AG09319 (cell line): ENCODE results near the gene MCC.

ENCODE experiments used
- DNase-seq: peaks from one replicate; pipeline ENCODE4 v3.0.0-alpha.2; 2010; ENCODE audit warnings: low read depth; ENCODE audit errors: extremely low read depth
- TF ChIP-seq, protein P1 (sequence below): IDR thresholded peaks from 2 replicates; pipeline ENCODE4 v1.5.1; 2011; ENCODE audit warnings: low read depth, mild to moderate bottlenecking, inconsistent platforms, low read length, moderate library complexity

Gene MCC

DNA sequence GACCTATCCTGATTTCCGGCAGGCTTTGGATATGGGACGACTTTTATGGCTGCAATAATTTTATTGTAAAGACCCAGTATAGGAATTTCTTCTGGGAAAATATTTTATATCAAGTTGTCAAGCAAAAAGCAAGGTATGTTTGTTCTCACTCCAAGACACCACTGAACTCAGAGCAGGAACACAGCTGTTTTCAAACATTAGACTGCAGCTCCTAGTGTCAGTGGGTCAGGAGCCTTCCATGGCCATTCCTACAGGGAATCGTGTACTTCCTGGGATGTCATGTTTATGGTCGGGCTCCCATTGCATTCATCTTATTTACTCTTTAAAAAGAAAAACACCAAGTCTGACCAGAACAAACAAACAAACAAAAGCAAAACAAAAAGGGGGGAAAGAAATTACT, 278.8 kb downstream of the MCC start:
- TF ChIP-seq, protein P1, sequence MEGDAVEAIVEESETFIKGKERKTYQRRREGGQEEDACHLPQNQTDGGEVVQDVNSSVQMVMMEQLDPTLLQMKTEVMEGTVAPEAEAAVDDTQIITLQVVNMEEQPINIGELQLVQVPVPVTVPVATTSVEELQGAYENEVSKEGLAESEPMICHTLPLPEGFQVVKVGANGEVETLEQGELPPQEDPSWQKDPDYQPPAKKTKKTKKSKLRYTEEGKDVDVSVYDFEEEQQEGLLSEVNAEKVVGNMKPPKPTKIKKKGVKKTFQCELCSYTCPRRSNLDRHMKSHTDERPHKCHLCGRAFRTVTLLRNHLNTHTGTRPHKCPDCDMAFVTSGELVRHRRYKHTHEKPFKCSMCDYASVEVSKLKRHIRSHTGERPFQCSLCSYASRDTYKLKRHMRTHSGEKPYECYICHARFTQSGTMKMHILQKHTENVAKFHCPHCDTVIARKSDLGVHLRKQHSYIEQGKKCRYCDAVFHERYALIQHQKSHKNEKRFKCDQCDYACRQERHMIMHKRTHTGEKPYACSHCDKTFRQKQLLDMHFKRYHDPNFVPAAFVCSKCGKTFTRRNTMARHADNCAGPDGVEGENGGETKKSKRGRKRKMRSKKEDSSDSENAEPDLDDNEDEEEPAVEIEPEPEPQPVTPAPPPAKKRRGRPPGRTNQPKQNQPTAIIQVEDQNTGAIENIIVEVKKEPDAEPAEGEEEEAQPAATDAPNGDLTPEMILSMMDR: no peak
- no peak for DNase-seq

DNA sequence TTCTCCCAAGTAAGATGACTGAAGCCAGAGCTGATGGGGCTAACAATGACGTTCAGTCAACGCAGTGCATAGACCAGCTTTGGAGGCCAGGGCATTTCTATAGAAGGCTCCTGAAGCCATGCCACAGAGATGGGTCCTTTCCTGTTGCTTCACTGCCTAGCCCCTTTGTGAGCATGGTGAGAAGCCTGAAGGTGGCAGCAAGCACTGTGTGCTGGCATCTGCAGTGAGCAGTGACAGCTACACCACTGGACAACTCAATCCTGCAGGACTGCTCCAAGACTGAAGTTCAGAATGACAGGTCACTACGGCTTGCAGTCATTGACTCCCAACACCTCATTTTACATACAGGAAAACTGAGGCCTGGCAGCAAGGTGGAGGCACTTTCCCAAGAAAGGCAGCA, 282.4 kb downstream of the MCC start:
- TF ChIP-seq, protein P1: no peak; the same call in 1 of the 2 replicates
- DNase-seq: no peak

DNA sequence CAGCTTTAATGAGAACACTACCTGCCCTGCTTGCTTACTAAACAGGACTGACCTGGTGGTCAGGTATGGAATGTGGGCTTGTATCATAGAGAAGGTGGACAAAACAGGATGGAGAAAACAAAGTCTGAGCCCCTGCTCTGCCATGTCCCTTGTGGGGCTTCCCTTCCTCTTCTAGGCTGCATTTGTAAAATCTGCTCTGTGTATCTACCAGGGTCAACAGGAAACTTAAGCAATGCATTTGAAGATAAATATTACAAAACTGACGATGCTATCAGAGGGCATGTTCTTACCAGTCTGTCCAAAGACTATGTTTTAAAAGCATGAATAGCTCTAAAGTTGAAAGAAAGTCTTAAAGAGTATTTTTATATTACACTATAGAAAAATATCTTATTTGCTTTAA, 282.9 kb downstream of the MCC start:
- no peak for DNase-seq
- TF ChIP-seq, protein P1: no peak

DNA sequence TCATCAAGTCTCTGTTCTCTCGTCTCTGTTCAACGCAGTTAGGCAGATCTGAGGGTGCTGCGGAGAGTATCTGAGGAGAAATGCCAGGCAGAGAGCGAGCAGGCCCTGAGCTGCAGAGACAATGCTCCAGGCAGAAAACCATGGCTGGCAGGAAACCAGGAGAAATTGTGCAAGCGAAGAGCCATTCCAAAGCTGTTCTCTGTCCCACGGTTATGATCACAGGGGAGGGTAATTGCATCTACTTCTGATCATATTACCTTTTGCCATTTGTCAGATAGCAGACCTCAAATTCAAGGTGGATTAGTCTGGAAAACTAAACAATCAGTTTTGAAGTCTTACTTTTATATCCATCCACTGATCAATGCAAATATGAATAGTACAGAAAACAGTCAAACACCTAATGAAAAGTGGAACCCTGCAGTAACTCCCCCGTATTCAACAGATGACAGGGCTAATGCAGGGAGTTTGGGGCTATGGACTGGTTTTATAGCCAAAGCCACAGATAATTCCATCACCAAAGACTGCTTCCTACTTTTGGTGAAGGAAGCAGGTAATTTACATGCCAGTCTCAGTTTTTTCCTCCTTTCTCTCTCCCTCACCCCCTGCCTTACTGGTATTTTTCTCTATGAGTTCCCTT, 283.6 kb downstream of the MCC start:
- DNase-seq: no peak
- TF ChIP-seq, protein P1: no peak

DNA sequence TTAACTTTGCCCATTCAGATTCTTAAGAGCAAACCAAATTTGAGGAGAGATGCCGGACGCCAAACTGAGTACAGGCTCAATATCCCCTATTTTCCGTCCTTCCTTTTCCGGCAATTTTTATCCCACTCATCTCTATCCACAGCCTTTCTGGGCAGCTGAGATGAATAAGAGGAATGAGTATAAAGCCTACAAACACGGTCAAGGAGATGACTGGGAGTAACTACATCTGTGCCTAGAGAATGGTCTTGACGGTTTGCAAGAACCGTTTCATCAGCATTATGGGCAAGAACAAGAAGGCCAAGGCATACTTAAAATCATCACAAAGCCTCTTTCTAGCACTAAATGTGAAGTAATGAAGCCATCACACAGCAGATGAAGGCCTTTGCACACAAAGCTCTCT, 284.3 kb downstream of the MCC start:
- no peak for DNase-seq

DNA sequence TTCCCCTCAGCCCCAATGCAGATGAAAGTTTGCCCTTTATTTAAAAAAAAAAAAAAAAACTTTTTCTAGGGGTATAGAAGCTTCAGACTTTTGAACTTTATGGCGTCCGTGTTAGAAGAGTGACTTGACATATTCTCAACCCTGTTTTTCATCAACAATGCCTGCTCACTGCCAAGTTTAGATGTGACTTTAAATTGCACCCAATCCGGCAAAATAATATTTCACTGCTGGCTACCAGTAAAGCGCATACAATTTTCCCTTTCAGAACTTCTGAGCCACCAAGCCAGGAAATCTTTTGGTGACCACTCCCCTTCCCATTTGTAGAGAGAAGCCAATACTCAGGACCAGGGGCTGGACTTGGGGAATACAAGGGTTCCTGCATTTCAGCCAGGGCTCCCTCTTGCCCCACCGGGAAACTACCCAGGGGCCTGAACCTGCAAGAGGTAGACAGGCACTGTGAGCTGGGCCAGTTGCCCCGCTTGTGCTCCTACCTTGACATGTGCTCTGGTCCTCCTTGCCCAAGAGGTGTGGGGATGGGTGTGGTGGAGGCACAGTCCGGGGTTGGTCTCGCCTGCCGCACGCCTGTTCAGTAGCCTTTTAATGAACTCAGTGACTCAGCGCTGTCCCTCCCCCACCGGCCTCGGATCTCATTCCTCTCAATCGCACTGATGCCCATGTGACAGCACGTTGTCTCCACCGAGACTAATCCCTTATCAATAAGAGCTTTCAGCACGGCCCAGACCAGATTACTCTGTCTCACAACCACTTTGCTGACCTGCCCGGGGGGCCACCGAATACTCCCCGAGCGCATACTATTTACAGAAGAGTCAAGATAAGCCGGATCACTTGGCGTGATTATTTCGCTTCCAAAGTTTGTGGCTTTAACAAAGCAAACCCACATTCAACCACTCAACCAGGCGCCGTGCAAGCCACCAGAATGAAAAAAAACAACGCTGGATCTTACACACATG, 285.2 kb downstream of the MCC start:
- no peak for DNase-seq
- TF ChIP-seq, protein P1: no peak

More for the DNA sequence above, 284.3 kb downstream of the MCC start:
- TF ChIP-seq, protein P1: no peak

DNA sequence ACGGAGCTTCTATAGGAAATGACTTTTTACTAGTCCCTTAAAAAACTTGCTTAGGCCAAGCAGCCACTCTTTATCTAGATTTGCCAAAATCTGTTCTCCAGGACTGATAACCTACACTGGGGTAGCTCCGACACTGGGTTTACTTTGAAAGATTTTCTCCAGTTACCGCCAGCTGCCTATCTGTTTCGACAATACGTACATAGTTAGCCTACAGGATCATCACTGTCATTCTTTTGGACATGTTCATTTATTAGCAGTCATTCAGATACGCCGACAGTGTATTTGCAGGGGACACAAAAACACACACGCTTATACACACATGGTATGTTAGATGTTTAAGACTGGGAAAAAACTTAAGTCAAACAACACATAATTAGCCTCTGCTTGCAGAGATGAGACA, 286.0 kb downstream of the MCC start:
- TF ChIP-seq, protein P1: no peak

More for the DNA sequence above, 286.0 kb downstream of the MCC start:
- no peak for DNase-seq
